Left cardiac atrium (tissue), 4 donors: Measurements from ENCODE around the gene N4BP2. TPM values are rescaled to one million over a fixed set of nuclear protein-coding genes. Genes with fewer than 3 reads are reported as not detected.

Experiments
- ATAC-seq, 2 donors: fragments of 200-7000 bp; cut with Tn5 transposase; one replicate each; pipeline ENCODE4 v1.9.1; 2020; ENCODE audit warnings: mild to moderate bottlenecking in 2 of 2, moderate library complexity in 2 of 2
- DNase-seq: peaks from one replicate; pipeline ENCODE4 v3.0.0-alpha.2; 2020
- intact Hi-C, 2 donors: fragments of 100-400 bp; cut with DNase I; formaldehyde crosslinking; loops; one replicate each; pipeline versions ENCODE4 v1.14.1 to v1.15.1; 2022 to 2023
- total RNA-seq, 2 donors: library from RNA; stranded (reverse); fragmentation: NEBNext Ultra II Directional; extraction: Animal tissue kit (Norgen Biotek cat#: 25700); gene quantifications; one replicate each; pipeline ENCODE4 v1.2.1, GENCODE V29; 2021
- donor health status: DM: no; HTN: yes; CAD: no.
- donor health status: DM: no; HTN: yes; CAD: no; lungs with severe emphysema.
- donor health status: DM: yes; HTN: yes; CAD: no.
- donor health status: Dilated cardiomyopathy.

Gene N4BP2
- total RNA-seq, 2 donors from 2014 or later, result 4.3 to 4.7 TPM

DNA sequence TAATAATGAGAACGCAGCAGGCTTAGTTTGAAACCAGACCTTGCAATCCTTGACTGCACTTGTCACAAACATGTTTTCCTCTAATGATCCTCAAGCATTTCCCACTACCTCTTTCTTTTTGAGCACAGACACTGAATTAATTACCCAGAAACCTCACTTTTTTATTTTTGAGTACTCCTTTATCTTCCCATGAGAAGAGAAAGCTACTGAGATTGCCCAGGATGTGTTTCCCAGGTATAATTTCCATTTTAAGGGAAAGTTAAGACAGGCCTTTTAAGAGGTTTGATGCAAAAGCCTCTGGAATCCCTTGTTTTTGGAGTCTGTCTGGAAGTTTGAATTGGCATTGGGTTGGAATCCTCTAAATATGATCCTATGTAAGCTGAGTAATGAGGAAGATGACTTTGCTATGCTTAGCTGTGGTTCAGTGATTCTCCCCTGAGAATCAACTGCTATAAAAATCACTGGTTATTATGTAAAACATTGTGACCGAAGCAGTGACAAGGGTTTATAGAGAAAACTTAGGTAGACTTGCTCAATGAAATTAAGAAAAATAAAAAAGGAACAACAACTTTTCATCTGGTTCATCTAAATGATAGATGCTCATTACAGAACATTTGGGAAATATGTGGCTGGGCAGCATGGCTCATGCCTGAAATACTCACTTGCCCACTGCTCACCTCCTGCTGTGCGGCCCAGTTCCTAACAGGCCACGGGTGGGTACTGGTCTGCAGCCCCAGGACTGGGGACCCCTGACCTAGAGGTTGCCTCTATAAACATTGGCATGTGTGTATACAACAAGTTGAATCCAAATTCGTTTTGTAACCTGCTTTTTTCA, 129.4 kb downstream of the N4BP2 start:
- intact Hi-C loops, result no loop called here
- ATAC-seq, result no peak

GRCh38 chr4:40186665-40187014, 130.0 kb downstream of the N4BP2 start:
- DNase-seq (no peak), ATAC-seq (no peak)
- intact Hi-C loops, result no loop called here

More for the DNA sequence above, 129.4 kb downstream of the N4BP2 start:
- no peak for DNase-seq

DNA sequence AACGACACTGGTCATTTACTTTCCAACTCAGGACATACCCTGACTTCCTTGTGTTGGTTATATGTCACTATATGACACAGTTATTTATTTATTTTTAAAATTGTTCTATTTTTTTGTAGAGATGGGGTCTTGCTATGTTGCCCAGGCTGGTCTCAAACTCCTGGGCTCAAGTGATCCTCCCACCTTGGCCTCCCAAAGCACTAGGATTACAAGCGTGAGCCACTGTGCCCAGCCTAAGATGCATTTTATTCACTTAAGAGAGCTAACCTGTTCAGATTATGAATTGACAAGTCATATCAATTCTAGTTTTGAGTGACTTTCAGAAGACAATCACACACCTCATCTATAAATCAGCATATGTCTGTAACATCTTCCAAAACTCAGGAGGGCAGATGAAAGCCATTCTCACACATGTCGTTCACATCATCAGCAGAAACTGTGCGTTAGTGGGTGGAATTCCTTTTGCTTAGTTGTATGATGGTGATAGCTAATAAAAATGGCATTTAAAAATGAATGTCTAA, 130.8 kb downstream of the N4BP2 start:
- DNase-seq (no peak), ATAC-seq (no peak)
- intact Hi-C loops, result no loop called here

GRCh38 chr4:40190019-40190418, 133.4 kb downstream of the N4BP2 start:
- ATAC-seq, result no peak
- intact Hi-C loops, result no loop called here
- no peak for DNase-seq

GRCh38 chr4:40190465-40190864, 133.8 kb downstream of the N4BP2 start:
- DNase-seq, result no peak

DNA sequence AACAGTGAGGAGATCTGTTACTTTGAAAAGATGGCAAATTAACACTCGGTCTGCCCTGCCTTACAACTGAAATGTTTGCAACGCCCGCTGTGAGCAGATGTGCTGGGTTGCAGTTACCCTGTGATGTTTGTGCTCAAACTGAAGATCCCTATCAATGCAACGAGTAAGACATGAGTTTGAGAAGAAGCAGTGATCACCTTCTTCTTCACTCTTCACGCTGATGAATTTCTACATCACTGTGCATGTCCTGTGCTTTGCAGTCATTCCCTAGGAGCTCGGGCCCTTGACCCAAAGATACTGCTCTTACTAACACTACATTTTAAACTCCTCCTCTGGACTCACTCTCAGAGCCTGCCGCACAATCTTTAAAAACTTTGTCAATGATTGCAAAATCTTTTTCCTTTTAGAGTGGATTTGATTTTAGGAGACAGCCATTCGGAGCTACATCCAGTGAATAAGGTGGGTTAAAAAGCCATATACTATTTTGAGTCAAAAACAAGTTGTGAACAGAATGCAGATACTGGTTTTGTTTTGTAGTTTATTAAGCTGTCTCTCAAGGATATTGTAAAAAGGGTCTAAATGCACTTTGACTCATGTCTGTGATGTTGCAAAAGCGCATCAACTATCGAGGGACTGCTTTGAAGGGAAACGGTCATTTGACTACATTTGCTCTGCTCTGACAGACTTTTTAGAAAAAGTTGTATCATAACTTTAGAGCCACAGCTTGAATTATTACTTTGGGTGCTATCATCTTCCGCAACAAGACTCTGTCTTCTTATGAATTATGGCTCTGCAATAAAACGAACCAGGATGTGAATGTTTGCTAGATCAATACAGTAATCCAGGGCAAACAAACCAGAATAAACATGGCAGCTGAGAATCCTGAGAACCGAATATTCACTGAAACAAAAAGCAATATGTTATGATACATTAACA, 134.5 kb downstream of the N4BP2 start:
- DNase-seq (no peak), ATAC-seq (no peak)
- intact Hi-C loops, result no loop called here

More at GRCh38 chr4:40190465-40190864, 133.8 kb downstream of the N4BP2 start:
- ATAC-seq, result no peak
- intact Hi-C loops, result no loop called here

- intact Hi-C loops, result no loop called here
- ATAC-seq (no peak), DNase-seq (no peak)
These were observed 135.7 kb downstream of the N4BP2 start for GRCh38 chr4:40192114-40193015.

GRCh38 chr4:40193016-40193571, 136.4 kb downstream of the N4BP2 start:
- DNase-seq (no peak), ATAC-seq (no peak)

GRCh38 chr4:40193578-40193977, 136.9 kb downstream of the N4BP2 start:
- intact Hi-C loops, result no loop called here
- ATAC-seq (no peak), DNase-seq (no peak)

More at GRCh38 chr4:40193016-40193571, 136.4 kb downstream of the N4BP2 start:
- intact Hi-C loops, result no loop called here

DNA sequence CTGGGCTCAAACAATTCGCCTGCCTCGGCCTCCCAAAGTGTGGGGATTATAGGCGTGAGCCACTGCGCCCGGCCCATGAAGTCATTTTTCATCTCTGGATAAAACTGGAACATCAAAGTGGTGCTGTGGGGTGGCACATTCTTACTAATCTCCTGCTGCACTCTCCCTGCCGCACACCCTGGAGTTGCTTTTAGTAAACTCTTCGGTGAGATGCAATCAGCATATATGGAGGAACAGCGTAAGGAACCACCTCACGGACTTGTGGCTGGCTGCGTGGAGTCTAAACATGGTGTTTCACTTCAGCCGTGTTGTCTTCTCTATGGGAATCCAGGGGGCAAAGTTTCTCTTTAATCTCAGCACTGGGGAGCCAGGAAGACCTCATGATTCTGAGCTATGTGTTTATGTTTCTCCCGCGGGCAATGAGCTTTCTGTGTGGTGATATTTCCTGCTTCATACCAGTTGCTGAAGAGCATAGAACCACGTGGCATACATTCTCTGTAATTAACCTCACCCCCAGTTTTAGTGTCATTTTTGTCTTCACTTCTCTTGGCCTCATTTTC, 138.0 kb downstream of the N4BP2 start:
- ATAC-seq, result peak in 1 of 2 donors; percentile 15
- intact Hi-C loops, result no loop called here
- no peak for DNase-seq

GRCh38 chr4:40195182-40196177, 138.8 kb downstream of the N4BP2 start:
- DNase-seq (no peak), ATAC-seq (no peak)
- intact Hi-C loops, result no loop called here

GRCh38 chr4:40196272-40196671, 139.6 kb downstream of the N4BP2 start:
- DNase-seq (no peak), ATAC-seq (no peak)
- intact Hi-C loops, result no loop called here

GRCh38 chr4:40196724-40197281, 140.2 kb downstream of the N4BP2 start, which contains the start of gene RHOH:
Gene RHOH, plus strand, starts transcription at chr4:40197031. Its CDS starts 46,356 bp downstream, at chr4:40243387.
- DNase-seq, result no peak
- ATAC-seq, result peak in 1 of 2 donors; percentile 31
- intact Hi-C loops, result no loop called here

DNA sequence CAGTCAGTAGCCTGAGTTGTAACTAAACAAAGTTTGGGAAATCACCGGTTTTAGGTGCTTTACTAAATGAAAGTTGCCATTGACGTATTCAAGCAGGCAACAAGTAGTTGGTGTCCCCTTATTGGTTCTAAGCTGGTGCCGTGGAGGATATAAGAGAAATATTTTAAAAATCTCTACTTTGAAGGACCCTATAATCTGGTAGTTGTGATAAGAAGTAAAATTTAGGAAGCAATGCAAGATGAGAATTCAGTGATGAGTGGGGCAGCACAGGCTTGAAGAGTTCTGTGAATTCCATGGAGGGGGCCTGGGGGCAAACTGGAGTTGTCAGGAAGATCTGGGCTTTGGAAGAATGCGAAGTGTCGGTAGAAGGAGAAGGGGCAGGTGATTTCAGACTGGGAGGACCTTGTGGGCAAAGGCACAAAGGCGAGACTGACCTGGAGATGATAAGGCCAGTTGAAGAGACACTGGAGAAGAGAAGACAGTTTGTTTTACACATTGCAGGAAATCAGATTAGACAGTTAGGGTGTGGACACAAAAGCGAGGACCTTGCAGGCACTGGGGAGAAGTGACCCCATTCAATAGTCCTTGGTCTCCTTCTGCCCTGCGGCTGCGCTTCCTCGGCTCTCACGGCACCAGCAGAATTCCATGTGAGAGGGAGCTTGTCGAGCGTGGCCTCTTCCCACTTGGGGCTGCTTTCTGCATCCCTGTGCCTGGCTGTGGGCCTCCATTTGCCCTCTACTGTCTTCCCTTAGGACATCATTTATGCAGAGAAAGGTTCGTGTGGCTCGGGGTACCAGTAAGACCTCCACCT, 141.4 kb downstream of the N4BP2 start:
- no peak for DNase-seq
- ATAC-seq, result no peak
- intact Hi-C loops, result no loop called here

- ATAC-seq, result no peak
- DNase-seq, result no peak
- intact Hi-C loops, result no loop called here
These were observed 142.6 kb downstream of the N4BP2 start for GRCh38 chr4:40199179-40199670.
